K562 (cell line): ENCODE results near the gene MGST1. TPM values are rescaled to one million over a fixed set of nuclear protein-coding genes. Genes with fewer than 3 reads are reported as not detected.

Experiments
- CBFA2T3 ChIP-seq: fragments of 450-650 bp; IDR thresholded peaks from 2 replicates; pipeline ENCODE4 v1.6.1; 2017
- CXXC5 ChIP-seq: fragments of 250-450 bp; sonication (Bioruptor Pico); IDR thresholded peaks from 2 replicates; pipeline ENCODE4 v1.8.0; 2022; ENCODE audit warnings: inconsistent platforms, mild to moderate bottlenecking, moderate library complexity
- FOXJ2 ChIP-seq: fragments of 200-800 bp; sonication (Bioruptor generic); IDR thresholded peaks from 2 replicates; pipeline ENCODE4 v1.6.1; 2016; ENCODE audit warnings: missing genetic modification characterization, missing compliant biosample characterization
- GATA2 ChIP-seq: sonication (generic); formaldehyde crosslinking; IDR thresholded peaks from 2 replicates; pipeline ENCODE4 v1.4.0; 2020; ENCODE audit warnings: mild to moderate bottlenecking, missing genetic modification reagents
- GTF2F1 ChIP-seq: IDR thresholded peaks from 2 replicates; pipeline ENCODE4 v1.6.1; 2011; ENCODE audit warnings: low read depth, low read length, improper control_type of control experiment
- ILK ChIP-seq: fragments of 450-650 bp; IDR thresholded peaks from 2 replicates; pipeline ENCODE4 v1.6.1; 2016; ENCODE audit warnings: missing genetic modification characterization, low read depth, mild to moderate bottlenecking, missing compliant biosample characterization, moderate library complexity, borderline replicate concordance
- KLF1 ChIP-seq: fragments of 450-650 bp; IDR thresholded peaks from 2 replicates; pipeline ENCODE4 v1.6.1; 2016; ENCODE audit warnings: missing genetic modification characterization, missing compliant biosample characterization
- KLF13 ChIP-seq: fragments of 450-650 bp; IDR thresholded peaks from 2 replicates; pipeline ENCODE4 v1.6.1; 2016; ENCODE audit warnings: missing genetic modification characterization, low read depth, mild to moderate bottlenecking, missing compliant biosample characterization, moderate library complexity, borderline replicate concordance
- MAFK ChIP-seq: IDR thresholded peaks from 2 replicates; pipeline ENCODE4 v1.6.1; 2011; ENCODE audit warnings: low read length, improper control_type of control experiment
- NCOA4 ChIP-seq: fragments of 450-650 bp; IDR thresholded peaks from 2 replicates; pipeline ENCODE4 v1.6.1; 2018; ENCODE audit warnings: mild to moderate bottlenecking; ENCODE audit not compliant: partially characterized antibody
- POLR2AphosphoS5 ChIP-seq: IDR thresholded peaks from 2 replicates; pipeline ENCODE4 v1.6.1; 2011; ENCODE audit warnings: mild to moderate bottlenecking, low read depth, low read length, moderate library complexity; ENCODE audit not compliant: control insufficient read depth, insufficient read depth
- SMARCB1 ChIP-seq: IDR thresholded peaks from 2 replicates; pipeline ENCODE4 v1.6.1; 2011; ENCODE audit warnings: improper control_type of control experiment, low read depth; ENCODE audit not compliant: insufficient read length
- SOX6 ChIP-seq: fragments of 450-650 bp; IDR thresholded peaks from 2 replicates; pipeline ENCODE4 v1.6.1; 2014; ENCODE audit warnings: mild to moderate bottlenecking
- TCF3 ChIP-seq: sonication (generic); formaldehyde crosslinking; IDR thresholded peaks from 2 replicates; pipeline ENCODE4 v1.4.0; 2020; ENCODE audit warnings: mild to moderate bottlenecking, missing genetic modification reagents
- ZNF146 ChIP-seq: IDR thresholded peaks from one replicate; pipeline ENCODE4 v1.6.1; 2018; ENCODE audit warnings: missing compliant biosample characterization; ENCODE audit not compliant: unreplicated experiment
- ZNF316 ChIP-seq: fragments of 450-650 bp; IDR thresholded peaks from 2 replicates; pipeline ENCODE4 v1.6.1; 2016
- ZNF583 ChIP-seq: fragments of 250-450 bp; sonication (Bioruptor Pico); IDR thresholded peaks from 2 replicates; pipeline ENCODE4 v1.4.0; 2020
- ZNF785 ChIP-seq: fragments of 250-450 bp; sonication (Bioruptor Pico); IDR thresholded peaks from 2 replicates; pipeline ENCODE4 v1.4.0; 2020; ENCODE audit warnings: mild to moderate bottlenecking
- polyA plus RNA-seq, 8 experiments: library from polyadenylated mRNA; depleted of rRNA in 4 of 8; stranded (reverse) in 5 of 8; unstranded in 3 of 8; fragments of >200 nt; fragmentation: Nextera tagmentation in 2 of 8; fragmentation: Illumina TruSeq in 1 of 8; extraction: Ambion mirVana in 2 of 8; extraction: Trizol in 1 of 8; gene quantifications; 2 replicates each; pipeline versions ENCODE4 v1.2.1 to v1.2.3, GENCODE V29; 2011 to 2014; ENCODE audit warnings: inconsistent platforms in 1 of 8, missing spikeins in 1 of 8
- total RNA-seq, 7 experiments: library from RNA; depleted of rRNA in 6 of 7; stranded (reverse); fragments of >200 nt in 6 of 7; fragmentation: Illumina TruSeq in 2 of 7; extraction: Trizol in 2 of 7; gene quantifications; 2 replicates each; pipeline versions ENCODE4 v1.2.1 to v1.2.3, GENCODE V29; 2011 to 2021; ENCODE audit warnings: low replicate concordance in 1 of 7
- TF ChIP-seq, protein P1 (sequence below): fragments of 450-650 bp; formaldehyde crosslinking; IDR thresholded peaks from 2 replicates; pipeline ENCODE4 v1.4.0; 2020; ENCODE audit warnings: mild to moderate bottlenecking, moderate library complexity
- TF ChIP-seq, protein P2 (sequence below), 2 experiments: fragments of 450-650 bp; conservative IDR thresholded peaks; 2 replicates each; pipeline ENCODE4 v1.6.1; 2017; ENCODE audit warnings: mild to moderate bottlenecking in 2 of 2, moderate library complexity in 2 of 2
- TF ChIP-seq, protein P3 (sequence below), 2 experiments: fragments of 450-650 bp in 1 of 2; IDR thresholded peaks; 2 replicates each; pipeline ENCODE4 v1.6.1; 2011 to 2017; ENCODE audit warnings: low read depth in 2 of 2, antibody characterized with exemption in 1 of 2, borderline replicate concordance in 1 of 2, low read length in 1 of 2, mild to moderate bottlenecking in 1 of 2, mixed read lengths in 1 of 2; ENCODE audit not compliant: control insufficient read depth in 1 of 2
- TF ChIP-seq, protein P4 (sequence below): fragments of 250-450 bp; sonication (Bioruptor Pico); IDR thresholded peaks from 2 replicates; pipeline ENCODE4 v1.5.0; 2021

Gene MGST1
- total and polyA plus RNA-seq, 9 of the 15 experiments (the other 6 are each of a cell fraction or from before 2014, with no cell fraction given), result 12.1 to 190 (median 73.3) TPM

DNA sequence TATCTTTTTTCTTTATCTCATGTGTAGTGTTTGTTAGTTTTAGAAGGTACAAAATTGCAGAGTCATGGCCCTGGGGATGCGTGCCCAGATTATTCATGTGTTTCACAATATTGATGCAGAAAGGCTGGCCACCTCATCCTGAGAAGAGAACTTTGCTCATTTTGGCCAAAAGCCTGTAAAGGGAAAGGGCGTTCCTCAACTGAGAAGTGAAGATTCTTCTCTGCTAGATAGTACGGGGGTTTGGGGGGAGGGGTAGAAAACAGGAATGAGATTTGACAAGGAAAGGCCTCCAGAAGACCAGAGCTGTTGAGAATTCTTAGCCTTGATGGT, 1.7 kb downstream of the MGST1 start (continued):
- TF ChIP-seq, protein P1, sequence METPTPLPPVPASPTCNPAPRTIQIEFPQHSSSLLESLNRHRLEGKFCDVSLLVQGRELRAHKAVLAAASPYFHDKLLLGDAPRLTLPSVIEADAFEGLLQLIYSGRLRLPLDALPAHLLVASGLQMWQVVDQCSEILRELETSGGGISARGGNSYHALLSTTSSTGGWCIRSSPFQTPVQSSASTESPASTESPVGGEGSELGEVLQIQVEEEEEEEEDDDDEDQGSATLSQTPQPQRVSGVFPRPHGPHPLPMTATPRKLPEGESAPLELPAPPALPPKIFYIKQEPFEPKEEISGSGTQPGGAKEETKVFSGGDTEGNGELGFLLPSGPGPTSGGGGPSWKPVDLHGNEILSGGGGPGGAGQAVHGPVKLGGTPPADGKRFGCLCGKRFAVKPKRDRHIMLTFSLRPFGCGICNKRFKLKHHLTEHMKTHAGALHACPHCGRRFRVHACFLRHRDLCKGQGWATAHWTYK (CRISPR knock-in tag), result no peak
- TF ChIP-seq TCF3 (CRISPR knock-in tag) (no peak), ZNF785 (CRISPR knock-in tag) (no peak), CXXC5 (CRISPR knock-in tag) (peak; percentile 73), NCOA4 (no peak), SMARCB1 (no peak), SOX6 (peak; percentile 66), GTF2F1 (no peak), ZNF316 (peak; percentile 87), ZNF583 (CRISPR knock-in tag) (no peak), KLF13 (no peak), FOXJ2 (tag) (peak; percentile 75; the same call in 1 of the 2 replicates), CBFA2T3 (peak; percentile 40; the same call in 1 of the 2 replicates), ZNF146 (CRISPR knock-in tag) (no peak), POLR2AphosphoS5 (no peak), GATA2 (peak; percentile 36; the same call in 1 of the 2 replicates), KLF1 (tag) (no peak), ILK (tag) (no peak), MAFK (peak; percentile 76)
- TF ChIP-seq, protein P2, sequence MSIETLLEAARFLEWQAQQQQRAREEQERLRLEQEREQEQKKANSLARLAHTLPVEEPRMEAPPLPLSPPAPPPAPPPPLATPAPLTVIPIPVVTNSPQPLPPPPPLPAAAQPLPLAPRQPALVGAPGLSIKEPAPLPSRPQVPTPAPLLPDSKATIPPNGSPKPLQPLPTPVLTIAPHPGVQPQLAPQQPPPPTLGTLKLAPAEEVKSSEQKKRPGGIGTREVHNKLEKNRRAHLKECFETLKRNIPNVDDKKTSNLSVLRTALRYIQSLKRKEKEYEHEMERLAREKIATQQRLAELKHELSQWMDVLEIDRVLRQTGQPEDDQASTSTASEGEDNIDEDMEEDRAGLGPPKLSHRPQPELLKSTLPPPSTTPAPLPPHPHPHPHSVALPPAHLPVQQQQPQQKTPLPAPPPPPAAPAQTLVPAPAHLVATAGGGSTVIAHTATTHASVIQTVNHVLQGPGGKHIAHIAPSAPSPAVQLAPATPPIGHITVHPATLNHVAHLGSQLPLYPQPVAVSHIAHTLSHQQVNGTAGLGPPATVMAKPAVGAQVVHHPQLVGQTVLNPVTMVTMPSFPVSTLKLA (conservative IDR thresholded peaks at IDR 0.05), result 0 out of 4 replicates have a peak, but pooled peaks of 1 of the 2 experiments have one; percentile 17
- TF ChIP-seq, protein P3, sequence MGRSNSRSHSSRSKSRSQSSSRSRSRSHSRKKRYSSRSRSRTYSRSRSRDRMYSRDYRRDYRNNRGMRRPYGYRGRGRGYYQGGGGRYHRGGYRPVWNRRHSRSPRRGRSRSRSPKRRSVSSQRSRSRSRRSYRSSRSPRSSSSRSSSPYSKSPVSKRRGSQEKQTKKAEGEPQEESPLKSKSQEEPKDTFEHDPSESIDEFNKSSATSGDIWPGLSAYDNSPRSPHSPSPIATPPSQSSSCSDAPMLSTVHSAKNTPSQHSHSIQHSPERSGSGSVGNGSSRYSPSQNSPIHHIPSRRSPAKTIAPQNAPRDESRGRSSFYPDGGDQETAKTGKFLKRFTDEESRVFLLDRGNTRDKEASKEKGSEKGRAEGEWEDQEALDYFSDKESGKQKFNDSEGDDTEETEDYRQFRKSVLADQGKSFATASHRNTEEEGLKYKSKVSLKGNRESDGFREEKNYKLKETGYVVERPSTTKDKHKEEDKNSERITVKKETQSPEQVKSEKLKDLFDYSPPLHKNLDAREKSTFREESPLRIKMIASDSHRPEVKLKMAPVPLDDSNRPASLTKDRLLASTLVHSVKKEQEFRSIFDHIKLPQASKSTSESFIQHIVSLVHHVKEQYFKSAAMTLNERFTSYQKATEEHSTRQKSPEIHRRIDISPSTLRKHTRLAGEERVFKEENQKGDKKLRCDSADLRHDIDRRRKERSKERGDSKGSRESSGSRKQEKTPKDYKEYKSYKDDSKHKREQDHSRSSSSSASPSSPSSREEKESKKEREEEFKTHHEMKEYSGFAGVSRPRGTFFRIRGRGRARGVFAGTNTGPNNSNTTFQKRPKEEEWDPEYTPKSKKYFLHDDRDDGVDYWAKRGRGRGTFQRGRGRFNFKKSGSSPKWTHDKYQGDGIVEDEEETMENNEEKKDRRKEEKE (IDR thresholded peaks at IDR 0.05; ENCODE audit: borderline replicate concordance in 1 of 2, control insufficient read depth in 1 of 2, low read depth in 2 of 2, low read length in 1 of 2), result no peak
- TF ChIP-seq, protein P4, sequence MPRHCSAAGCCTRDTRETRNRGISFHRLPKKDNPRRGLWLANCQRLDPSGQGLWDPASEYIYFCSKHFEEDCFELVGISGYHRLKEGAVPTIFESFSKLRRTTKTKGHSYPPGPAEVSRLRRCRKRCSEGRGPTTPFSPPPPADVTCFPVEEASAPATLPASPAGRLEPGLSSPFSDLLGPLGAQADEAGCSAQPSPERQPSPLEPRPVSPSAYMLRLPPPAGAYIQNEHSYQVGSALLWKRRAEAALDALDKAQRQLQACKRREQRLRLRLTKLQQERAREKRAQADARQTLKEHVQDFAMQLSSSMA, result no peak
